ENCODE measurements around the gene CCNE1. TPM values are rescaled to one million over a fixed set of nuclear protein-coding genes. Genes with fewer than 3 reads are reported as not detected.

CCNE1 gene
- total and polyA plus RNA-seq, 9 of the 15 experiments (the other 6 are each of a cell fraction or from before 2014, with no cell fraction given), result 6.2 to 41.0 (median 31.6) TPM

DNA sequence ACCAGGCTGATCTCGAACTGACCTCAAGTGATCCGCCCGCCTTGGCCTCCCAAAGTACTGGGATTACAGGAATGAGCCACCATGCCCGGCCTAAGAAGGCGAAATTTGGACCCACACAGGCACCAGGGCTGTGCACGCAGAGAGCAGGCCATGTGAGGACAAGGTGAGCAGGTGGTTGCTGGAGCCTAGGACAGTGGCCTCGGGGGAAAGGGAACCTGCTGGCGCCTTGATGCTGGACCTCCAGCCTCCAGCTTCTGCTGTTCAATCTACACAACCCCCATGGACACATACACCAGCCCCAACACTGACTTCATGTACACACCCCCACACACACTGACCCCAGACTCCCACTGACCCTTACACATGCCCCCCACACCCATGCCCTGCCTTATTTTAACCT lies 41.8 kb upstream of the CCNE1 start:
- FAIRE-seq, result no peak
- Histone ChIP-seq H3K27ac (ENCODE audit: extremely low read depth, low read depth, low read length) (no peak overlapping the region), H2AFZ (ENCODE audit: low read depth, low read length) (no peak overlapping the region), H3K27me3 (ENCODE audit: control insufficient read depth in 2 of 2, insufficient read depth in 2 of 2, low read length in 2 of 2) (peaks cover 2 to 61% of the 10 kb centered on the region in 2 experiments), H3K4me1 (replicated peaks in 1 of 2; ENCODE audit: control insufficient read depth in 2 of 2, insufficient read depth in 2 of 2, low read length in 2 of 2) (no peaks in the 10 kb centered on the region; a peak in 2 of 5 replicates), H3K4me3 (no peak overlapping the region), H4K20me1 (replicated peaks; ENCODE audit: control insufficient read depth, insufficient read depth, low read length) (no peaks in the 10 kb centered on the region), H3K79me2 (ENCODE audit: control insufficient read depth, insufficient read depth, low read length) (no peaks in the 10 kb centered on the region), H3K36me3 (ENCODE audit: control insufficient read depth, insufficient read depth, low read length) (no peaks in the 10 kb centered on the region), H3K9me3 (replicated peaks; ENCODE audit: control insufficient read depth, insufficient read depth, low read depth, low read length) (no peaks in the 10 kb centered on the region), H3K4me2 (ENCODE audit: insufficient read depth, low read length) (no peak overlapping the region), H3K9ac (ENCODE audit: insufficient read depth in 1 of 2, low read depth in 2 of 2, low read length in 2 of 2) (no peak overlapping the region), H3K9me1 (ENCODE audit: control insufficient read depth, insufficient read depth, low read length) (no peaks in the 10 kb centered on the region)
- no peak for DNase-seq (ENCODE audit: extremely low read depth in 1 of 4, low spot score in 3 of 4)
- in situ Hi-C loops (cut with MboI) (loop anchor here (5.0 kb wide), 1 partner anchor 102 kb away; no protein-coding TSS in a partner anchor), intact Hi-C loops (cut with micrococcal nuclease) (no loop called here)
- under 1% methylated on average over 8 of the region's 8 CpGs for WGBS (ENCODE audit: insufficient coverage, low coverage, missing lambda C conversion rate)
- no TSS peak for BruUV-seq (replicated peaks)
- ChIA-PET CTCF (ENCODE audit: low intra/inter-chr PET ratio) (interaction anchor here (0.6 kb wide), 1 partner anchor 214 kb away, joined by 3 read pairs; no protein-coding TSS in a partner anchor), POLR2A (interaction anchor here (1.1 to 1.2 kb wide), 2 partner anchors 12 to 116 kb away, joined by 3 read pairs; no protein-coding TSS in a partner anchor)
- ATAC-seq, result no peak
- TF ChIP-seq, protein P1, sequence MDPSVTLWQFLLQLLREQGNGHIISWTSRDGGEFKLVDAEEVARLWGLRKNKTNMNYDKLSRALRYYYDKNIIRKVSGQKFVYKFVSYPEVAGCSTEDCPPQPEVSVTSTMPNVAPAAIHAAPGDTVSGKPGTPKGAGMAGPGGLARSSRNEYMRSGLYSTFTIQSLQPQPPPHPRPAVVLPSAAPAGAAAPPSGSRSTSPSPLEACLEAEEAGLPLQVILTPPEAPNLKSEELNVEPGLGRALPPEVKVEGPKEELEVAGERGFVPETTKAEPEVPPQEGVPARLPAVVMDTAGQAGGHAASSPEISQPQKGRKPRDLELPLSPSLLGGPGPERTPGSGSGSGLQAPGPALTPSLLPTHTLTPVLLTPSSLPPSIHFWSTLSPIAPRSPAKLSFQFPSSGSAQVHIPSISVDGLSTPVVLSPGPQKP (CRISPR knock-in tag; IDR thresholded peaks at IDR 0.05), result no peak
- TF ChIP-seq COPS2 (conservative IDR thresholded peaks at IDR 0.05), result no peak
- TF ChIP-seq DMBX1 (CRISPR knock-in tag; IDR thresholded peaks at IDR 0.05; ENCODE audit: borderline replicate concordance), result no peak
- TF ChIP-seq GATA2 (CRISPR knock-in tag; IDR thresholded peaks at IDR 0.05), result no peak
- no peak for TF ChIP-seq RBM17 (IDR thresholded peaks at IDR 0.05; ENCODE audit: borderline replicate concordance, low read depth, low read length)
- no peak for TF ChIP-seq TAL1 (IDR thresholded peaks at IDR 0.05)
- no peak for TF ChIP-seq ZNF583 (CRISPR knock-in tag; IDR thresholded peaks at IDR 0.05)
- TF ChIP-seq ELF1 (tag; IDR thresholded peaks at IDR 0.05), result no peak
- TF ChIP-seq, protein P2, sequence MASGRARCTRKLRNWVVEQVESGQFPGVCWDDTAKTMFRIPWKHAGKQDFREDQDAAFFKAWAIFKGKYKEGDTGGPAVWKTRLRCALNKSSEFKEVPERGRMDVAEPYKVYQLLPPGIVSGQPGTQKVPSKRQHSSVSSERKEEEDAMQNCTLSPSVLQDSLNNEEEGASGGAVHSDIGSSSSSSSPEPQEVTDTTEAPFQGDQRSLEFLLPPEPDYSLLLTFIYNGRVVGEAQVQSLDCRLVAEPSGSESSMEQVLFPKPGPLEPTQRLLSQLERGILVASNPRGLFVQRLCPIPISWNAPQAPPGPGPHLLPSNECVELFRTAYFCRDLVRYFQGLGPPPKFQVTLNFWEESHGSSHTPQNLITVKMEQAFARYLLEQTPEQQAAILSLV (tag; IDR thresholded peaks at IDR 0.05), result no peak
- TF ChIP-seq, protein P3, sequence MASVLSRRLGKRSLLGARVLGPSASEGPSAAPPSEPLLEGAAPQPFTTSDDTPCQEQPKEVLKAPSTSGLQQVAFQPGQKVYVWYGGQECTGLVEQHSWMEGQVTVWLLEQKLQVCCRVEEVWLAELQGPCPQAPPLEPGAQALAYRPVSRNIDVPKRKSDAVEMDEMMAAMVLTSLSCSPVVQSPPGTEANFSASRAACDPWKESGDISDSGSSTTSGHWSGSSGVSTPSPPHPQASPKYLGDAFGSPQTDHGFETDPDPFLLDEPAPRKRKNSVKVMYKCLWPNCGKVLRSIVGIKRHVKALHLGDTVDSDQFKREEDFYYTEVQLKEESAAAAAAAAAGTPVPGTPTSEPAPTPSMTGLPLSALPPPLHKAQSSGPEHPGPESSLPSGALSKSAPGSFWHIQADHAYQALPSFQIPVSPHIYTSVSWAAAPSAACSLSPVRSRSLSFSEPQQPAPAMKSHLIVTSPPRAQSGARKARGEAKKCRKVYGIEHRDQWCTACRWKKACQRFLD (CRISPR knock-in tag; IDR thresholded peaks at IDR 0.05), result no peak
- TF ChIP-seq IRF2 (CRISPR knock-in tag; IDR thresholded peaks at IDR 0.05), result no peak
- no peak for TF ChIP-seq ADNP (tag; IDR thresholded peaks at IDR 0.05)
- TF ChIP-seq ZNF12 (CRISPR knock-in tag; IDR thresholded peaks at IDR 0.05), result no peak
- no peak for TF ChIP-seq POLR2AphosphoS5 (IDR thresholded peaks at IDR 0.05; ENCODE audit: control insufficient read depth, insufficient read depth, low read depth, low read length)
- TF ChIP-seq, protein P4, sequence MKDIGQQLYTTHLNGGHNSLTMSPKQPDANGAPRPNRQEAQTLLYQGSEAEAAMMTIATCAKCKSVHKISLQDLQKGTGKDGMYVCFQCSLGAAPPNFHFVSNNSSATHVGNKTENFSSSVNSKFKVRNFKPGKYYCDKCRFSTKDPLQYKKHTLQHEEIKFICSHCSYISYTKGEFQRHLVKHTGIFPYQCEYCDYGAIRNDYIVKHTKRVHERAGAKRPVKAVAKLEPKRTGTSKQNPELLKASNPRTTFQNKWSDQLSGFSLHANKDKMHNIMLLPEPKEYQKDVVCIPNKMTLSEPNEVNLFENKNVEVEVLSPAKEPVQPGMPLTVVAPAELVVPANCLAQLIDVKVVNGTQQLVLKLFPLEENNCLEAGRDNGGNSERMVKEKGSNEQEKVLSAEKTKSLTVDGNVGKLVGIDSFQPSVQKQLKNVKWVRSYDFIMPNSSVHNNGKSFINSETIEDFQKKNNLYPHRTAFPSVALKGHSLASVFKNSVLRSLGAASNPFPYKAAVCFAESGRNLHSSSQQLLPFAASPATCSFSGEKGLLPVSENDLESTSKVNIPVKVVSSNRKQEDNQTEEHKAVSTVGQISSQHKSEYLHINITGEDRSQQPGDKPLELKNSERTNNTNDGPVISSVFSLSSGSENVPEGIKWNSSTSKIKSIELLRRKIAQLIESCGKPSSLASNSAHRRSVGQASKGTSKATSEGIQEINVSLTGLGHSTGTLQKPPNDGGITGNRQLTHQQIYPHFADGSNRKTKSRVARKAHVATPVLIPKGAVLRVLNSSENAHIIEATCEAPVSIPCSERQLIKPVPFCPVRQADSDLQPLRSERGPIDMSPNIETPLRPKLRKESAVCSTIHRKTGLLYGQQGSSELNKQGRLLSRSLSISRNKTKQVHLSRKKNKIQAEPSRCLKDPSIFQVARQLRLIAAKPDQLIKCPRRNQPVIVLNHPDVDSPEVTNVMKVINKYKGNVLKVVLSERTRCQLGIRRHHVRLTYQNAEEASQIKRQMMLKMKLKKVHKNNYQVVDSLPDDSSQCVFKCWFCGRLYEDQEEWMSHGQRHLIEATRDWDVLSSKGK (CRISPR knock-in tag; IDR thresholded peaks at IDR 0.05), result no peak
